HEK293 (cell line): ENCODE results near the gene C4BPB.

Experiments used
- HOXA7 ChIP-seq: sonication (generic); formaldehyde crosslinking; IDR thresholded peaks from 2 replicates; pipeline ENCODE4 v1.8.1; 2022; ENCODE audit warnings: missing genetic modification reagents, borderline replicate concordance
- SCRT2 ChIP-seq: fragments of 450-650 bp; formaldehyde crosslinking; IDR thresholded peaks from 2 replicates; pipeline ENCODE4 v1.5.1; 2016; ENCODE audit warnings: missing biosample characterization, missing genetic modification characterization
- ZNF274 ChIP-seq, 2 experiments: fragments of 200-500 bp in 1 of 2; fragments of 450-650 bp in 1 of 2; sonication (Bioruptor generic) in 1 of 2; formaldehyde crosslinking in 1 of 2; IDR thresholded peaks; 2 replicates each; pipeline versions ENCODE4 v1.5.1 to v1.6.1; 2014 to 2016; ENCODE audit warnings: borderline replicate concordance in 1 of 2, inconsistent platforms in 1 of 2, low read length in 1 of 2, missing biosample characterization in 1 of 2, missing genetic modification characterization in 1 of 2
- ZNF324 ChIP-seq: fragments of 450-650 bp; formaldehyde crosslinking; IDR thresholded peaks from 2 replicates; pipeline ENCODE4 v1.5.1; 2016; ENCODE audit warnings: missing biosample characterization, missing genetic modification characterization
- ZNF518A ChIP-seq: fragments of 450-650 bp; formaldehyde crosslinking; conservative IDR thresholded peaks from 2 replicates; pipeline ENCODE4 v1.5.1; 2016; ENCODE audit warnings: low read depth, missing biosample characterization, missing genetic modification characterization
- ZNF626 ChIP-seq: fragments of 450-650 bp; sonication (Bioruptor Pico); formaldehyde crosslinking; IDR thresholded peaks from 2 replicates; pipeline ENCODE4 v1.5.1; 2018; ENCODE audit warnings: missing biosample characterization, missing genetic modification characterization, inconsistent platforms
- ZNF677 ChIP-seq: fragments of 450-650 bp; IDR thresholded peaks from 2 replicates; pipeline ENCODE4 v1.5.0; 2018; ENCODE audit warnings: missing biosample characterization, mild to moderate bottlenecking, missing genetic modification characterization, moderate library complexity
- ZNF76 ChIP-seq: fragments of 450-650 bp; formaldehyde crosslinking; IDR thresholded peaks from 2 replicates; pipeline ENCODE4; 2016; ENCODE audit warnings: low read depth, missing biosample characterization, missing genetic modification characterization, borderline replicate concordance
- ZSCAN18 ChIP-seq: fragments of 450-650 bp; formaldehyde crosslinking; IDR thresholded peaks from 2 replicates; pipeline ENCODE4 v1.5.1; 2016; ENCODE audit warnings: missing biosample characterization, missing genetic modification characterization
- TF ChIP-seq, protein P1 (sequence below): fragments of 450-650 bp; formaldehyde crosslinking; IDR thresholded peaks from 2 replicates; pipeline ENCODE4 v1.5.1; 2016; ENCODE audit warnings: missing biosample characterization, missing genetic modification characterization

DNA sequence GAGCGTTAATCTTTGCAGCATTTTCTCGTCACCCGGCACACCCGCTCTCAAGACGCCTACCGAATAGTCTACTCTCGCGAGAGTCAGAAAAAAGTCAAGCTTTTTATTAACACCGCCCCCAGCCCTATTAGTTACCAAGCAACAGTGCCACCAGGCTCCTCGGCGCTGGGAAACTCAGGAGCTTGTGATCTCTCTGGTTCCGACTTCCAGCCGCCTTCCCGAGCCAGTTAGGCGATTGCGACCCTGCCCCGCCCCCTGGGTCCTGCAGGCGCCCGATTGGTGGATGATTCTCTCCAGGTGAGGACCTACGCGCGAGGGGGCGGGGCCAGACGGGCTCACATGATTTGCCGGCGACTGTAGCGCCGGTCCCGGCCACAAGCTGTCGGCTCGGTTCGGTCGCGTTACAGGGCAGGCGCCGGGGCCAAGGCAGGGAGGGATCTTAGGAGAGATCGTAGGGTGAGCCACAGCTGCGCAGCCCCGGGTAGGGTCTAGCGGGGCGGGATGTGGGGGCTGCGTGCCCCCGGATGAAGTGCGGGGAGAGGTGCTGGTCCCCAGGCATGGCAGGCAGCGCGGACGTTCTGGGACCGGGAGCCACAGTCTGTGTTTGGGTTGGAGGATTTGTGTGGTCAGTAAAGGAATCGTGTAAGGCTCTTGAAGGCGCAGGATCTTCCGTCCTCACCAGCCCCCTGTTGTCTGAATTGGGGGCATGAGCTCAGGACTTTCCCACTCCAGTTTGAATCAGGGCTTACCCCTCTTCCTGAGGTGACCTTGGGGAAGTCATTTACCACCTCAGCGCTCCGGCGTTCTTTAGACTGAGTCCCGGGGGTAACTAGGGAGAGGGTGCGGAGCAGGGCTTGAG, 35.5 kb upstream of the C4BPB start, which contains the start of gene PFKFB2:
- peak; percentile 45; the same call in 1 of the 2 replicates for TF ChIP-seq SCRT2 (tag by site-specific recombination)
- TF ChIP-seq, protein P1, sequence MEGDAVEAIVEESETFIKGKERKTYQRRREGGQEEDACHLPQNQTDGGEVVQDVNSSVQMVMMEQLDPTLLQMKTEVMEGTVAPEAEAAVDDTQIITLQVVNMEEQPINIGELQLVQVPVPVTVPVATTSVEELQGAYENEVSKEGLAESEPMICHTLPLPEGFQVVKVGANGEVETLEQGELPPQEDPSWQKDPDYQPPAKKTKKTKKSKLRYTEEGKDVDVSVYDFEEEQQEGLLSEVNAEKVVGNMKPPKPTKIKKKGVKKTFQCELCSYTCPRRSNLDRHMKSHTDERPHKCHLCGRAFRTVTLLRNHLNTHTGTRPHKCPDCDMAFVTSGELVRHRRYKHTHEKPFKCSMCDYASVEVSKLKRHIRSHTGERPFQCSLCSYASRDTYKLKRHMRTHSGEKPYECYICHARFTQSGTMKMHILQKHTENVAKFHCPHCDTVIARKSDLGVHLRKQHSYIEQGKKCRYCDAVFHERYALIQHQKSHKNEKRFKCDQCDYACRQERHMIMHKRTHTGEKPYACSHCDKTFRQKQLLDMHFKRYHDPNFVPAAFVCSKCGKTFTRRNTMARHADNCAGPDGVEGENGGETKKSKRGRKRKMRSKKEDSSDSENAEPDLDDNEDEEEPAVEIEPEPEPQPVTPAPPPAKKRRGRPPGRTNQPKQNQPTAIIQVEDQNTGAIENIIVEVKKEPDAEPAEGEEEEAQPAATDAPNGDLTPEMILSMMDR (tag by site-specific recombination): peak; percentile 68
- TF ChIP-seq ZNF274 (IDR thresholded peaks at IDR 0.05; ENCODE audit: low read length): no peak
- no peak for TF ChIP-seq ZNF274 (tag by site-specific recombination; IDR thresholded peaks at IDR 0.05; ENCODE audit: borderline replicate concordance)
- TF ChIP-seq ZNF626 (tag by site-specific recombination): no peak
- no peak for TF ChIP-seq ZNF677
- TF ChIP-seq ZNF518A (tag by site-specific recombination): no peak
- no peak; the same call in 1 of the 2 replicates for TF ChIP-seq ZNF324 (tag by site-specific recombination)
- no peak for TF ChIP-seq ZSCAN18 (tag by site-specific recombination)
- no peak for TF ChIP-seq HOXA7 (CRISPR knock-in tag)
- TF ChIP-seq ZNF76 (tag by site-specific recombination): no peak
